A673 (cell line): Measurements from ENCODE around the gene MORN5. TPM values are rescaled to one million over a fixed set of nuclear protein-coding genes. Genes with fewer than 3 reads are reported as not detected.

ENCODE experiments used
- BruUV-seq: library from RNA; stranded (reverse); fragments of 400-500 nt; replicated peaks from 2 replicates; lab custom pipeline; 2021; lab: Mats Ljungman, UMichigan
- CTCF ChIA-PET: fragments of 300-600 bp; sonication (Branson Sonifier 250); formaldehyde crosslinking; loops from one replicate; lab custom pipeline; 2022; ENCODE audit warnings: antibody characterized with exemption; lab: Charles Lee
- POLR2A ChIA-PET: fragments of 300-600 bp; sonication (Branson Sonifier 250); formaldehyde crosslinking; loops from one replicate; lab custom pipeline; 2022; ENCODE audit warnings: antibody characterized with exemption; ENCODE audit not compliant: low non-redundant PET; lab: Charles Lee
- DNase-seq: peaks from one replicate; pipeline ENCODE4 v3.0.0-alpha.2; 2015; ENCODE audit warnings: low spot score
- H3K27ac ChIP-seq: fragments of 200-600 bp; sonication (generic); 2 replicates; pipeline ENCODE4 v1.5.1; 2016; ENCODE audit warnings: mixed run types, low read depth, mild to moderate bottlenecking, mixed read lengths, antibody characterized with exemption, low read length; ENCODE audit not compliant: poor library complexity, severe bottlenecking
- H3K27me3 ChIP-seq: fragments of 200-600 bp; sonication (generic); replicated peaks from 2 replicates; pipeline ENCODE4 v1.6.1; 2017; ENCODE audit warnings: mixed run types, low read depth, mild to moderate bottlenecking, mixed read lengths, antibody characterized with exemption, low read length; ENCODE audit not compliant: insufficient read depth, poor library complexity
- H3K36me3 ChIP-seq: fragments of 200-600 bp; sonication (generic); 2 replicates; pipeline ENCODE4 v1.6.1; 2016; ENCODE audit warnings: mixed run types, mild to moderate bottlenecking, mixed read lengths, antibody characterized with exemption, low read length; ENCODE audit not compliant: insufficient read depth, poor library complexity, severe bottlenecking
- H3K4me1 ChIP-seq: fragments of 200-600 bp; sonication (generic); 2 replicates; pipeline ENCODE4 v1.6.1; 2017; ENCODE audit warnings: mixed run types, mild to moderate bottlenecking, mixed read lengths, antibody characterized with exemption, low read length; ENCODE audit not compliant: insufficient read depth, poor library complexity, severe bottlenecking
- H3K4me3 ChIP-seq: fragments of 200-600 bp; sonication (generic); 2 replicates; pipeline ENCODE4 v1.5.1; 2016; ENCODE audit warnings: low read depth, mixed run types, mild to moderate bottlenecking, mixed read lengths, low read length; ENCODE audit not compliant: poor library complexity, severe bottlenecking
- H3K9me3 ChIP-seq: fragments of 200-600 bp; sonication (generic); 2 replicates; pipeline ENCODE4 v1.6.1; 2016; ENCODE audit warnings: mixed run types, low read depth, mild to moderate bottlenecking, mixed read lengths, antibody characterized with exemption, low read length; ENCODE audit not compliant: poor library complexity, severe bottlenecking
- EZH2 ChIP-seq: fragments of 200-600 bp; sonication (generic); IDR thresholded peaks from 2 replicates; pipeline ENCODE4 v1.6.1; 2017; ENCODE audit warnings: borderline replicate concordance, low read depth, mild to moderate bottlenecking, mixed read lengths, antibody characterized with exemption, low read length; ENCODE audit not compliant: poor library complexity, severe bottlenecking
- intact Hi-C: fragments of 100-400 bp; cut with micrococcal nuclease; formaldehyde crosslinking; loops from one replicate; pipeline ENCODE4 v1.10.0; 2022; ENCODE audit not compliant: unreplicated experiment
- microRNA-seq: library from miRNA; unstranded; fragments of <30 nt; microRNA quantifications from one replicate; pipeline ENCODE4 v1.2.0, GENCODE V29; 2021
- total RNA-seq: library from RNA; stranded (reverse); gene quantifications from 2 replicates; pipeline ENCODE4 v1.2.3, GENCODE V29; 2021
- TF ChIP-seq, protein P1 (sequence below): fragments of 300-800, 200-600 bp; sonication (generic); conservative IDR thresholded peaks from 2 replicates; pipeline ENCODE4 v1.5.1; 2017; ENCODE audit warnings: low read depth, mild to moderate bottlenecking, antibody characterized with exemption, low read length, moderate library complexity, mixed read lengths

The MORN5 gene
- total RNA-seq, 1 experiment from 2014 or later = not detected

DNA sequence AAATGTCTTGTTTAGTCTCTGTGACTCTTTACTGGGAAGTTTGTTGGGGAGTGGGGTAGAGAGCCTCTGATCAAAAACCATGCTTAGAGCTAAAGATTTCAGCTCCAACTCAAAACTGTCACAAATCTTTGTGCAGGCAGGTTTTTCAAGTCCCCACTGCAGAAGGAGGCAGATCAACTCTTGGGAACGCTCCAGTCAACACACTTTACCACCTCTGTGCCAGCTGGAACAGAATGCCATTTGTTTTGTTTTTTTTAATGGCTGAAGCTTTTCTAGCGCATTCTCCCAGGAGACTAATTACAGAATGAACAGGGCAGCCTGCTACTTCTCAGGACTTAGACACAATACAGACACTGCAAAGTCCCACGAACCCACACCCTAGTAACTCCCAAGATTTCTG is 87.0 kb downstream of the MORN5 start:
- BruUV-seq = no TSS peak
- CTCF ChIA-PET = no interaction called here
- Histone ChIP-seq H3K36me3 (peaks cover 55% of the 10 kb centered on the region), H3K4me3 (no peak overlapping the region), H3K9me3 (no peaks in the 10 kb centered on the region), H3K27ac (no peak overlapping the region), H3K27me3 (no peaks in the 10 kb centered on the region), H3K4me1 (no peaks in the 10 kb centered on the region)
- intact Hi-C loops = no loop called here
- TF ChIP-seq EZH2 = no peak
- TF ChIP-seq, protein P1, sequence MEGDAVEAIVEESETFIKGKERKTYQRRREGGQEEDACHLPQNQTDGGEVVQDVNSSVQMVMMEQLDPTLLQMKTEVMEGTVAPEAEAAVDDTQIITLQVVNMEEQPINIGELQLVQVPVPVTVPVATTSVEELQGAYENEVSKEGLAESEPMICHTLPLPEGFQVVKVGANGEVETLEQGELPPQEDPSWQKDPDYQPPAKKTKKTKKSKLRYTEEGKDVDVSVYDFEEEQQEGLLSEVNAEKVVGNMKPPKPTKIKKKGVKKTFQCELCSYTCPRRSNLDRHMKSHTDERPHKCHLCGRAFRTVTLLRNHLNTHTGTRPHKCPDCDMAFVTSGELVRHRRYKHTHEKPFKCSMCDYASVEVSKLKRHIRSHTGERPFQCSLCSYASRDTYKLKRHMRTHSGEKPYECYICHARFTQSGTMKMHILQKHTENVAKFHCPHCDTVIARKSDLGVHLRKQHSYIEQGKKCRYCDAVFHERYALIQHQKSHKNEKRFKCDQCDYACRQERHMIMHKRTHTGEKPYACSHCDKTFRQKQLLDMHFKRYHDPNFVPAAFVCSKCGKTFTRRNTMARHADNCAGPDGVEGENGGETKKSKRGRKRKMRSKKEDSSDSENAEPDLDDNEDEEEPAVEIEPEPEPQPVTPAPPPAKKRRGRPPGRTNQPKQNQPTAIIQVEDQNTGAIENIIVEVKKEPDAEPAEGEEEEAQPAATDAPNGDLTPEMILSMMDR = no peak
- POLR2A ChIA-PET = no interaction called here
- no peak for DNase-seq

DNA sequence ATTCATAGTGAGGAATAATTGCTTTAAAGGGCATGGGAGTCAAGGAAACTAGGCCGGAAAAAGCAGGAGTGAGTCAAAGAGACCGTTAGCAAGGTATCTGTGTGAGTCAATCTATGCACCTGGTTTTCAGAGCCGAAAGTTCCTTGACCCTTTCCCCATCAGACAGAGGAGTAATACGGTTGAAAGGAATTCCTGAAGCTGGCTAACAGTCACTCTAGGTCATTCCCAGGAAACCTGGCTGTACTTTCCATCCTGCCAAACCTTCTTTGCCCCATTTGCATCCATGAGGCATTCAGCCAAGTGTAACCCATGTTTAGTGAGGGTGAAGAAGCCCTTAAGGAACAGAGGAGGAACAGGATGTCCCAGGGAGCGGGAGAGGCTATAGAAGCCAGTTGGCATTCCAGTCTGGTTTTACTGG is 88.7 kb downstream of the MORN5 start:
- no peak overlapping the region for H3K27ac ChIP-seq
- BruUV-seq = no TSS peak
- H3K4me3 ChIP-seq = no peak overlapping the region
- no peaks in the 10 kb centered on the region for H3K27me3 ChIP-seq
- POLR2A ChIA-PET = no interaction called here
- DNase-seq = no peak
- intact Hi-C loops = no loop called here
- no peaks in the 10 kb centered on the region for H3K9me3 ChIP-seq
- CTCF ChIA-PET = no interaction called here
- H3K4me1 ChIP-seq = no peaks in the 10 kb centered on the region
- peaks cover 44% of the 10 kb centered on the region for H3K36me3 ChIP-seq
- TF ChIP-seq, protein P1 = no peak
- TF ChIP-seq EZH2 = no peak

Small RNA genes within 50 kb of the gene (microRNA-seq; reads per million reads assigned to microRNA genes)
- not detected for gene MIR4478

Other genes starting within 250 kb of the MORN5 start
- 3.0 and 5.4 TPM in 2 replicates for gene TTLL11, start 66.6 kb upstream of the MORN5 start, total RNA-seq
- gene NDUFA8, start 129 bp upstream of the MORN5 start, total RNA-seq = 105 and 107 TPM in 2 replicates
- gene LHX6, start 69.0 kb downstream of the MORN5 start, total RNA-seq = not detected in 2 replicates
- gene RBM18, start 104.9 kb downstream of the MORN5 start, total RNA-seq = 29.3 and 30.8 TPM in 2 replicates
- 35.0 and 44.9 TPM in 2 replicates for gene MRRF, start 105.0 kb downstream of the MORN5 start, total RNA-seq
- not detected in 2 replicates for gene PTGS1, start 211.1 kb downstream of the MORN5 start, total RNA-seq